Ureter (tissue), 1 donor: ENCODE measurements around the gene SH3BGR. TPM values are rescaled to one million over a fixed set of nuclear protein-coding genes. Genes with fewer than 3 reads are reported as not detected.
A peak's percentile ranks its signal among the peaks of the same experiment; 100 is the strongest.
"Not testable (repeated sequence)": the region's sequence is repeated elsewhere in the genome, so short reads cannot be mapped to it uniquely, and the experiment has no call there.

Source experiments
- DNase-seq: peaks from one replicate; pipeline ENCODE4 v3.0.0-alpha.2; 2020; ENCODE audit warnings: low spot score
- total RNA-seq: library from RNA; stranded (reverse); gene quantifications from one replicate; pipeline ENCODE4 v1.2.4, GENCODE V29; 2023
- donor health status: DM: yes; HTN: yes; CAD: no.

The SH3BGR gene
- 11.8 TPM for total RNA-seq

GRCh38 chr21:39451332-39452206 lies at the start of gene SH3BGR:
SH3BGR (plus strand) TSS chr21:39451970; CDS start chr21:39452097, 127 bp downstream.
- peak; percentile 54 for DNase-seq

- DNase-seq: no peak
Measured at GRCh38 chr21:39406065-39406464, 45.7 kb upstream of the SH3BGR start.

- DNase-seq: not testable (repeated sequence)
Measured at GRCh38 chr21:39419204-39419603, 32.6 kb upstream of the SH3BGR start.

- no peak for DNase-seq
Measured at GRCh38 chr21:39422527-39423241, 29.1 kb upstream of the SH3BGR start.

- DNase-seq: no peak
Measured at GRCh38 chr21:39429445-39429844, 22.3 kb upstream of the SH3BGR start.

GRCh38 chr21:39430016-39430415 lies 21.8 kb upstream of the SH3BGR start:
- no peak for DNase-seq

- DNase-seq: no peak
Measured at GRCh38 chr21:39430457-39430856, 21.3 kb upstream of the SH3BGR start.

- no peak for DNase-seq
Measured at GRCh38 chr21:39430954-39431353, 20.8 kb upstream of the SH3BGR start.

GRCh38 chr21:39434950-39435349 lies 16.8 kb upstream of the SH3BGR start:
- no peak for DNase-seq

- DNase-seq: no peak
Measured at GRCh38 chr21:39439232-39439631, 12.5 kb upstream of the SH3BGR start.

GRCh38 chr21:39441502-39442475 lies 10.0 kb upstream of the SH3BGR start:
- no peak for DNase-seq

- no peak for DNase-seq
Measured at GRCh38 chr21:39444421-39445180, 7.2 kb upstream of the SH3BGR start.

- DNase-seq: peak; percentile 92
Measured at GRCh38 chr21:39445321-39446269, 6.2 kb upstream of the SH3BGR start, which contains the start of gene LCA5L. LCA5L (minus strand) TSS chr21:39445778; CDS start chr21:39428493, 17,285 bp downstream.

GRCh38 chr21:39447264-39447663 lies 4.5 kb upstream of the SH3BGR start:
- no peak for DNase-seq

GRCh38 chr21:39452207-39452969 lies 618 bp downstream of the SH3BGR start:
- DNase-seq: no peak

GRCh38 chr21:39452970-39453342 lies 1.2 kb downstream of the SH3BGR start:
- DNase-seq: no peak

- no peak for DNase-seq
Measured at GRCh38 chr21:39453571-39454179, 1.9 kb downstream of the SH3BGR start.

GRCh38 chr21:39454949-39455668 lies 3.3 kb downstream of the SH3BGR start:
- DNase-seq: no peak
